Neural cell (in vitro differentiated cells): ENCODE data around the gene AHCTF1.

ENCODE experiments used
- EZH2 ChIP-seq: fragments of 200-600, 300-800 bp; shearing (Covaris generic), sonication (generic); IDR thresholded peaks from 2 replicates; pipeline ENCODE4 v1.6.1; 2014; ENCODE audit warnings: antibody characterized with exemption, low read length, borderline replicate concordance, mild to moderate bottlenecking; ENCODE audit not compliant: insufficient read depth, poor library complexity, severe bottlenecking
- POLR2AphosphoS5 ChIP-seq: IDR thresholded peaks from 2 replicates; pipeline ENCODE4 v1.6.1; 2012
- TF ChIP-seq, protein P1 (sequence below): fragments of 450-650 bp; IDR thresholded peaks from 2 replicates; pipeline ENCODE4 v1.5.1; 2014; ENCODE audit warnings: antibody characterized with exemption, mild to moderate bottlenecking, moderate library complexity; ENCODE audit not compliant: poor library complexity, severe bottlenecking

DNA sequence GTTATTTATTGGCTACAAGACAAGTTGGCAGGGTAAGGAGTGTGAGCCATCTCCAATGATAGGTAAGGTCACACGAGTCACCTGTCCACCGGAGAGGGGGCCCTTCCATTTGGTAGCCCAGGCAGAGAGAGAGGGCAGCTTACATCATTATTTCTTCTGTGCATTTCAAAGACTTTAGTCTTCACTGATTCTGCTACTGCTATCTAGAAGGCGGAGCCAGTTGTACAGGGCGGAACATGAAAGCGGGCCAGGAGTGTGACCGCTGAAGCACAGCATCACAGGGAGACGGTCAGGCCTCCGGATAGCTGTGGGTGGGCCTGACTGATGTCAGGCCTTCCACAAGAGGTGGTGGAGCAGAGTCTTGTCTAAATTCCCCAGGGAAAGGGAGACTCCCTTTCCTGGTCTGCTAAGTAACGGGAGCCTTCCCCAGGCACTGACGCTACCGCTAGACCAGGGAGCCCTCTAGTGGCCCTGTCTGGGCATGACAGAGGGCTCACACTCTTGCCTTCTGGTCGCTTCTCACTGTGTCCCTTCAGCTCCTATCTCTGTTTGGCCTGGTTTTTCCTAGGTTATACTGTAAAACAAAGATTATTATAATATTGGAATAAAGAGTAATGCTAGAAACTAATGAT is 39.5 kb upstream of the AHCTF1 start:
- TF ChIP-seq, protein P1, sequence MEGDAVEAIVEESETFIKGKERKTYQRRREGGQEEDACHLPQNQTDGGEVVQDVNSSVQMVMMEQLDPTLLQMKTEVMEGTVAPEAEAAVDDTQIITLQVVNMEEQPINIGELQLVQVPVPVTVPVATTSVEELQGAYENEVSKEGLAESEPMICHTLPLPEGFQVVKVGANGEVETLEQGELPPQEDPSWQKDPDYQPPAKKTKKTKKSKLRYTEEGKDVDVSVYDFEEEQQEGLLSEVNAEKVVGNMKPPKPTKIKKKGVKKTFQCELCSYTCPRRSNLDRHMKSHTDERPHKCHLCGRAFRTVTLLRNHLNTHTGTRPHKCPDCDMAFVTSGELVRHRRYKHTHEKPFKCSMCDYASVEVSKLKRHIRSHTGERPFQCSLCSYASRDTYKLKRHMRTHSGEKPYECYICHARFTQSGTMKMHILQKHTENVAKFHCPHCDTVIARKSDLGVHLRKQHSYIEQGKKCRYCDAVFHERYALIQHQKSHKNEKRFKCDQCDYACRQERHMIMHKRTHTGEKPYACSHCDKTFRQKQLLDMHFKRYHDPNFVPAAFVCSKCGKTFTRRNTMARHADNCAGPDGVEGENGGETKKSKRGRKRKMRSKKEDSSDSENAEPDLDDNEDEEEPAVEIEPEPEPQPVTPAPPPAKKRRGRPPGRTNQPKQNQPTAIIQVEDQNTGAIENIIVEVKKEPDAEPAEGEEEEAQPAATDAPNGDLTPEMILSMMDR = no peak
- TF ChIP-seq EZH2 (no peak), POLR2AphosphoS5 (no peak)
